WTC11 (cell line): ENCODE results near the gene ARHGAP26.

Experiments used
- CREB1 ChIP-seq: sonication (generic); formaldehyde crosslinking; IDR thresholded peaks from 2 replicates; pipeline ENCODE4 v1.8.0; 2023; ENCODE audit warnings: mild to moderate bottlenecking, missing genetic modification reagents
- ESRRA ChIP-seq: sonication (generic); formaldehyde crosslinking; IDR thresholded peaks from 2 replicates; pipeline ENCODE4 v1.8.1; 2022; ENCODE audit warnings: mild to moderate bottlenecking, missing genetic modification reagents, borderline replicate concordance
- SP1 ChIP-seq: sonication (generic); formaldehyde crosslinking; conservative IDR thresholded peaks from 2 replicates; pipeline ENCODE4 v1.8.1; 2022; ENCODE audit warnings: missing genetic modification reagents
- TF ChIP-seq, protein P1 (sequence below): sonication (generic); formaldehyde crosslinking; conservative IDR thresholded peaks from 2 replicates; pipeline ENCODE4 v1.8.1; 2022; ENCODE audit warnings: mild to moderate bottlenecking, missing genetic modification reagents
- TF ChIP-seq, protein P2 (sequence below): fragments of 200-600 bp; IDR thresholded peaks from 2 replicates; pipeline ENCODE4 v1.8.0; 2022; ENCODE audit warnings: antibody characterized with exemption

DNA sequence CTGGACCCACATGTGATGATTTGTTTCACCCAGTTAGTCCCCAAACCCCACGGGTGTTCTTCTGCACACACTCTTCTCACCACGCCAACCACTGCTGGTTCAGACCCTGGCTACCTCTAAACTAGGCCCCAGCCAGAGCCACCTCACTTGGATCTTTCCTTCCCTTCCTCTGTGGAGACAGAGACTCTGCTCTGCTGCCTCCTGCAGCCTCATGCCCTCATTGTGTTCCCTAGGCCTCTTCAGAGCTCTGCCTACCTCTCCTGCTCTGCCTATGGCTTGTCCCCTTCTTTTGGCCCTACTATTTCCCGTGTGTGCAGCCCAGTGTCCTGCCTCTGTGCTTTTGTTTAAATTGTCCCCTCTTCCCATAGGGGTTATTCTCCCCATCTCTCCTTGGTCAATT is 79.7 kb downstream of the ARHGAP26 start:
- no peak for TF ChIP-seq ESRRA (CRISPR knock-in tag)
- TF ChIP-seq, protein P1, sequence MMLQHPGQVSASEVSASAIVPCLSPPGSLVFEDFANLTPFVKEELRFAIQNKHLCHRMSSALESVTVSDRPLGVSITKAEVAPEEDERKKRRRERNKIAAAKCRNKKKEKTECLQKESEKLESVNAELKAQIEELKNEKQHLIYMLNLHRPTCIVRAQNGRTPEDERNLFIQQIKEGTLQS (CRISPR knock-in tag): no peak
- TF ChIP-seq, protein P2, sequence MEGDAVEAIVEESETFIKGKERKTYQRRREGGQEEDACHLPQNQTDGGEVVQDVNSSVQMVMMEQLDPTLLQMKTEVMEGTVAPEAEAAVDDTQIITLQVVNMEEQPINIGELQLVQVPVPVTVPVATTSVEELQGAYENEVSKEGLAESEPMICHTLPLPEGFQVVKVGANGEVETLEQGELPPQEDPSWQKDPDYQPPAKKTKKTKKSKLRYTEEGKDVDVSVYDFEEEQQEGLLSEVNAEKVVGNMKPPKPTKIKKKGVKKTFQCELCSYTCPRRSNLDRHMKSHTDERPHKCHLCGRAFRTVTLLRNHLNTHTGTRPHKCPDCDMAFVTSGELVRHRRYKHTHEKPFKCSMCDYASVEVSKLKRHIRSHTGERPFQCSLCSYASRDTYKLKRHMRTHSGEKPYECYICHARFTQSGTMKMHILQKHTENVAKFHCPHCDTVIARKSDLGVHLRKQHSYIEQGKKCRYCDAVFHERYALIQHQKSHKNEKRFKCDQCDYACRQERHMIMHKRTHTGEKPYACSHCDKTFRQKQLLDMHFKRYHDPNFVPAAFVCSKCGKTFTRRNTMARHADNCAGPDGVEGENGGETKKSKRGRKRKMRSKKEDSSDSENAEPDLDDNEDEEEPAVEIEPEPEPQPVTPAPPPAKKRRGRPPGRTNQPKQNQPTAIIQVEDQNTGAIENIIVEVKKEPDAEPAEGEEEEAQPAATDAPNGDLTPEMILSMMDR: no peak
- no peak for TF ChIP-seq CREB1 (CRISPR knock-in tag)
- TF ChIP-seq SP1 (CRISPR knock-in tag): no peak
